ENCODE measurements around the gene SENP3. TPM values are rescaled to one million over a fixed set of nuclear protein-coding genes. Genes with fewer than 3 reads are reported as not detected.
A peak's percentile ranks its signal among the peaks of the same experiment; 100 is the strongest.
"Not testable (repeated sequence)": the region's sequence is repeated elsewhere in the genome, so short reads cannot be mapped to it uniquely, and the experiment has no call there.

Gene SENP3
- total RNA-seq, 1 donor from 2014 or later, result 87.9 TPM

DNA sequence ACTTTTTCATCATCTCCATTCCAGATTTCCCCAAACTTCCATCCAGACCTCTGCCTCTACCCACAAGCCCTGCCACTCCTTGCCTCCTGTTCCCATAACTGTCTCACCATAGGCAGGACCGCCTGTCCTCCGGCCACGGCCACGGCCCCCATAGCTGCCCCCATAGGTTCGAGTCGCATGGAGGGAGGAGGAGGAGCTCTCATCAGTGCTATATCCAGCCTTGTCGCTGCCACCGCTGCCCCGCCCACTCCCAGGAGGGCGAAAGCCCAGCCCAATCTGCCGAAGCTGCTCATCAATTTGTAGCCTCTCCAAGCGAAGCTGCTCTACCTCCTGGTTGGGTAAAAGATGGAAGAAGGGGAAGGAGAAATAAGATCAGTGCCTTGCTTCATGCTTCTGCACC is 31.6 kb downstream of the SENP3 start:
- H3K4me1 Mint-ChIP-seq, result peaks cover 10% of the 10 kb centered on the region
- no peak for DNase-seq (ENCODE audit: low spot score)
- peak overlapping the region; percentile 47 for H3K4me3 Mint-ChIP-seq
- Histone ChIP-seq H3K79me2 (ENCODE audit: low read depth) (peaks cover 8% of the 10 kb centered on the region), H4K20me1 (ENCODE audit: low read depth) (peaks cover 5% of the 10 kb centered on the region), H3K4me2 (no peak overlapping the region), H2AFZ (replicated peaks) (no peak overlapping the region), H3K4me1 (peaks cover 40% of the 10 kb centered on the region), H3K9me3 (ENCODE audit: low read depth) (no peaks in the 10 kb centered on the region), H3F3A (ENCODE audit: low read depth) (peaks cover 64% of the 10 kb centered on the region), H3K27me3 (no peaks in the 10 kb centered on the region), H3K9ac (no peak overlapping the region), H3K27ac (peak overlapping the region; percentile 99), H3K4me3 (no peak overlapping the region), H3K36me3 (peaks cover 3% of the 10 kb centered on the region)
- H3K27me3 Mint-ChIP-seq (ENCODE audit: insufficient read depth, low read depth), result peaks cover 12% of the 10 kb centered on the region
- TF ChIP-seq EZH2 (IDR thresholded peaks at IDR 0.05), result no peak
- TF ChIP-seq, protein P1, sequence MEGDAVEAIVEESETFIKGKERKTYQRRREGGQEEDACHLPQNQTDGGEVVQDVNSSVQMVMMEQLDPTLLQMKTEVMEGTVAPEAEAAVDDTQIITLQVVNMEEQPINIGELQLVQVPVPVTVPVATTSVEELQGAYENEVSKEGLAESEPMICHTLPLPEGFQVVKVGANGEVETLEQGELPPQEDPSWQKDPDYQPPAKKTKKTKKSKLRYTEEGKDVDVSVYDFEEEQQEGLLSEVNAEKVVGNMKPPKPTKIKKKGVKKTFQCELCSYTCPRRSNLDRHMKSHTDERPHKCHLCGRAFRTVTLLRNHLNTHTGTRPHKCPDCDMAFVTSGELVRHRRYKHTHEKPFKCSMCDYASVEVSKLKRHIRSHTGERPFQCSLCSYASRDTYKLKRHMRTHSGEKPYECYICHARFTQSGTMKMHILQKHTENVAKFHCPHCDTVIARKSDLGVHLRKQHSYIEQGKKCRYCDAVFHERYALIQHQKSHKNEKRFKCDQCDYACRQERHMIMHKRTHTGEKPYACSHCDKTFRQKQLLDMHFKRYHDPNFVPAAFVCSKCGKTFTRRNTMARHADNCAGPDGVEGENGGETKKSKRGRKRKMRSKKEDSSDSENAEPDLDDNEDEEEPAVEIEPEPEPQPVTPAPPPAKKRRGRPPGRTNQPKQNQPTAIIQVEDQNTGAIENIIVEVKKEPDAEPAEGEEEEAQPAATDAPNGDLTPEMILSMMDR (IDR thresholded peaks at IDR 0.05), result no peak
- no peak for TF ChIP-seq EZH2phosphoT487 (IDR thresholded peaks at IDR 0.05)
- H3K9me3 Mint-ChIP-seq, result no peaks in the 10 kb centered on the region
- H3K27ac Mint-ChIP-seq, result peak overlapping the region; percentile 46
- peaks cover 43% of the 10 kb centered on the region for H3K36me3 Mint-ChIP-seq

DNA sequence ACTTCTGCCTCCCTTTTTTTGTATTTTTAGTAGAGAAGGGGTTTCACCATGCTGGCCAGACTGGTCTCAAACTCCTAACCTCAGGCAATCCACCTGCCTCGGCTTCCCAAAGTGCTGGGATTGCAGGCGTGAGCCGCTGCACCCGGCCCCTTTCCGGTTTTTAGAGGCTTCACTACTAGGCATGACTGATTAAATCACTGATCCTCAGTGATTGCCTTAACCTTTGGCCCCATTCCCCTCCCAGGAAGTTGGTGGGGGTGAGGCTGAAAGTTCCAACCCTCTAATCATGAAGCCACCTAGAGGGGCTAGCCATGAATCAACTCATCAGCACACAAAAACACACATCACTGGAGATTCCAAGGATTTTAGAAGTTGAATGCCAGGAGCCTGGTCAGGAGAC is 35.8 kb downstream of the SENP3 start:
- peaks cover 10% of the 10 kb centered on the region for H3K4me1 ChIP-seq
- H3K4me2 ChIP-seq; DNase-seq (ENCODE audit: low spot score); H2AFZ ChIP-seq (replicated peaks); H3K4me3 Mint-ChIP-seq; H4K20me1 ChIP-seq (ENCODE audit: low read depth); H3K27me3 ChIP-seq; H3K4me1 Mint-ChIP-seq; H3K27ac Mint-ChIP-seq; H3K9me3 Mint-ChIP-seq; H3K27me3 Mint-ChIP-seq (ENCODE audit: insufficient read depth, low read depth); H3K9me3 ChIP-seq (ENCODE audit: low read depth); H3K79me2 ChIP-seq (ENCODE audit: low read depth); H3K4me3 ChIP-seq; H3K9ac ChIP-seq; H3K27ac ChIP-seq; H3K36me3 ChIP-seq: not testable (repeated sequence)
- H3F3A ChIP-seq (ENCODE audit: low read depth), result peaks cover 22% of the 10 kb centered on the region
- peaks cover 45% of the 10 kb centered on the region for H3K36me3 Mint-ChIP-seq

DNA sequence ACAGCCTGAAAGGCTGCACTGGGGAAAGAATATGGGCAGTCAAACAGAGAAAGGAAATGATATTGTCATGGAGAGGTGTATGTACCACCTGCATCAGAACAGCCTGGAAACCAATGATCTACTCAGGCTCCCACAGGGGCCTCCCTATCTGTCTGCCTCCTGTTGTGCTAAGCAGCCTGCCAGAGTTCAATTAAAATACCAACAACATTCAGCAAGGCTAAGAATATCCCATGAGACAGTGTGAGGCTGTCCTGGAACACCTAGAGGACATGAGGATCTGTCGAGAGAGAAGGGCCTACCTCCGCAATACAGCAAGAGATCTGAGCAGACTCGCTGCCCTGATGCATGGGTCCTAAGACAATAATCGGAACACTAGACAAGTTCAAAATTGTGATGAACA is 44.6 kb downstream of the SENP3 start:
- H3K9me3 ChIP-seq (ENCODE audit: low read depth), result no peaks in the 10 kb centered on the region
- peaks cover 54% of the 10 kb centered on the region for H3K79me2 ChIP-seq (ENCODE audit: low read depth)
- H3K4me2 ChIP-seq, result no peak overlapping the region
- peaks cover 6% of the 10 kb centered on the region for H3K36me3 ChIP-seq
- H4K20me1 ChIP-seq (ENCODE audit: low read depth), result peaks cover 58% of the 10 kb centered on the region
- H3K4me3 ChIP-seq, result no peak overlapping the region
- no peaks in the 10 kb centered on the region for H3F3A ChIP-seq (ENCODE audit: low read depth)
- H3K4me1 Mint-ChIP-seq, result peaks cover 10% of the 10 kb centered on the region
- no peaks in the 10 kb centered on the region for H3K4me1 ChIP-seq
- H3K27ac Mint-ChIP-seq, result no peak overlapping the region
- no peak overlapping the region for H3K4me3 Mint-ChIP-seq
- no peak overlapping the region for H3K27ac ChIP-seq
- H2AFZ ChIP-seq (replicated peaks), result no peak overlapping the region
- no peak overlapping the region for H3K9ac ChIP-seq
- TF ChIP-seq EZH2phosphoT487 (IDR thresholded peaks at IDR 0.05) (no peak), EZH2 (IDR thresholded peaks at IDR 0.05) (no peak)
- TF ChIP-seq, protein P1 (IDR thresholded peaks at IDR 0.05), result no peak
- H3K9me3 Mint-ChIP-seq, result no peaks in the 10 kb centered on the region
- no peak for DNase-seq (ENCODE audit: low spot score)
- H3K36me3 Mint-ChIP-seq, result peaks cover 44% of the 10 kb centered on the region
- no peaks in the 10 kb centered on the region for H3K27me3 ChIP-seq
- no peaks in the 10 kb centered on the region for H3K27me3 Mint-ChIP-seq (ENCODE audit: insufficient read depth, low read depth)

DNA sequence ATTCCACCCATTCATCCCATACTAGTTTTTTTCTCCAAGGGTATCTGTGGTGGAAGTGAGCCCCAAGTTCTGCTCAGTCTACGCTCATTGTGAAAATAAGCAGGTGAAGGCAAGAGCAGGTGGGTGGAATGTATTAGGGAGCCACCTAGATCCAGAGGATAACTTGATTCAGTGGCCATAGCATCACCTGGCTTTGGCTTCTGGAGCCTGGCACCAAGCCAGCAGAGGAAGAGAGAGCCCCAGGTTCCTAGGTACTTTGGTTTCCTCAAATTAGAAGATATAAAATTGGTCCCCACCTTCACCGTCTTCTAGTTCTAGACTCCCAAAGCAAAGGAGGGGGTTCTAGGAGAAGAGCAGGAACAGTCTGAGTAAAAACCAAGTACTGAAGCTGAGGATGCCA is 48.9 kb downstream of the SENP3 start:
- H3K4me3 ChIP-seq, result no peak overlapping the region
- peaks cover 86% of the 10 kb centered on the region for H3K79me2 ChIP-seq (ENCODE audit: low read depth)

More for the DNA sequence above, 48.9 kb downstream of the SENP3 start:
- peaks cover 12% of the 10 kb centered on the region for H3F3A ChIP-seq (ENCODE audit: low read depth)
- DNase-seq (ENCODE audit: low spot score), result no peak
- peaks cover 4% of the 10 kb centered on the region for H3K27me3 Mint-ChIP-seq (ENCODE audit: insufficient read depth, low read depth)
- H3K36me3 ChIP-seq, result peaks cover 6% of the 10 kb centered on the region
- no peak overlapping the region for H3K9ac ChIP-seq
- TF ChIP-seq EZH2phosphoT487 (IDR thresholded peaks at IDR 0.05), result no peak
- TF ChIP-seq EZH2 (IDR thresholded peaks at IDR 0.05), result no peak
- TF ChIP-seq, protein P1 (IDR thresholded peaks at IDR 0.05), result no peak
- no peaks in the 10 kb centered on the region for H3K9me3 Mint-ChIP-seq
- no peak overlapping the region for H3K4me2 ChIP-seq
- H3K4me1 Mint-ChIP-seq, result peaks cover 34% of the 10 kb centered on the region
- H3K27ac Mint-ChIP-seq, result no peak overlapping the region
- H3K36me3 Mint-ChIP-seq, result peaks cover 29% of the 10 kb centered on the region
- no peak overlapping the region for H2AFZ ChIP-seq (replicated peaks)
- H3K27me3 ChIP-seq, result no peaks in the 10 kb centered on the region
- no peak overlapping the region for H3K27ac ChIP-seq
- H3K4me1 ChIP-seq, result peaks cover 16% of the 10 kb centered on the region
- no peak overlapping the region for H3K4me3 Mint-ChIP-seq
- peaks cover 79% of the 10 kb centered on the region for H4K20me1 ChIP-seq (ENCODE audit: low read depth)
- no peaks in the 10 kb centered on the region for H3K9me3 ChIP-seq (ENCODE audit: low read depth)

Measured in neural progenitor cell (in vitro differentiated cells).